Large intestine (tissue), 3 donors: ENCODE results near the gene NPIPA3. TPM values are rescaled to one million over a fixed set of nuclear protein-coding genes. Genes with fewer than 3 reads are reported as not detected.
"Not testable (repeated sequence)": the region's sequence is repeated elsewhere in the genome, so short reads cannot be mapped to it uniquely, and the experiment has no call there.

Experiments
- DNase-seq, 2 donors: peaks; one replicate each; pipeline versions ENCODE4 v3.0.0 to v3.0.0-alpha.2; 2013
- H3K27ac ChIP-seq: one replicate; pipeline ENCODE4 v1.5.1; 2013; ENCODE audit warnings: low read length
- H3K27me3 ChIP-seq: 2 replicates; pipeline ENCODE4 v1.6.1; 2013; ENCODE audit warnings: low read length; ENCODE audit not compliant: control insufficient read depth, insufficient read depth
- H3K36me3 ChIP-seq: 2 replicates; pipeline ENCODE4 v1.6.1; 2013; ENCODE audit warnings: low read length; ENCODE audit not compliant: control insufficient read depth, insufficient read depth
- H3K4me1 ChIP-seq: one replicate; pipeline ENCODE4 v1.6.1; 2013; ENCODE audit warnings: low read length; ENCODE audit not compliant: control insufficient read depth, insufficient read depth
- H3K4me3 ChIP-seq: one replicate; pipeline ENCODE4 v1.5.1; 2013; ENCODE audit warnings: low read length
- H3K9me3 ChIP-seq: one replicate; pipeline ENCODE4 v1.6.1; 2013; ENCODE audit warnings: mild to moderate bottlenecking, low read depth, low read length, moderate library complexity; ENCODE audit not compliant: control insufficient read depth
- WGBS: methylation state at CpG from one replicate; pipeline ENCODE4 v1.1.5; 2013; ENCODE audit warnings: low lambda C conversion rate; ENCODE audit not compliant: insufficient coverage; 5-methylcytosine and 5-hydroxymethylcytosine counted together
- polyA plus RNA-seq: library from polyadenylated mRNA; unstranded; fragments of 120-200 nt; gene quantifications from one replicate; pipeline ENCODE4 v1.2.1, GENCODE V29; 2013

Gene NPIPA3
- polyA plus RNA-seq, 1 donor = 1.1 TPM

- not testable (repeated sequence) for DNase-seq, H3K4me1 ChIP-seq, H3K27me3 ChIP-seq, H3K27ac ChIP-seq, H3K9me3 ChIP-seq, H3K36me3 ChIP-seq, H3K4me3 ChIP-seq
- no CpG with 5 or more reads among the region's 7 CpGs for WGBS
Observed at GRCh38 chr16:14680396-14680795, 22.8 kb upstream of the NPIPA3 start.

- Histone ChIP-seq H3K27ac (no peak overlapping the region), H3K4me1 (no peaks in the 10 kb centered on the region), H3K4me3 (no peak overlapping the region), H3K9me3 (no peaks in the 10 kb centered on the region), H3K27me3 (no peaks in the 10 kb centered on the region), H3K36me3 (no peaks in the 10 kb centered on the region)
- DNase-seq = no peak
- 93% methylated on average over 2 of the region's 4 CpGs for WGBS
Observed at GRCh38 chr16:14681115-14681514, 22.1 kb upstream of the NPIPA3 start.

DNA sequence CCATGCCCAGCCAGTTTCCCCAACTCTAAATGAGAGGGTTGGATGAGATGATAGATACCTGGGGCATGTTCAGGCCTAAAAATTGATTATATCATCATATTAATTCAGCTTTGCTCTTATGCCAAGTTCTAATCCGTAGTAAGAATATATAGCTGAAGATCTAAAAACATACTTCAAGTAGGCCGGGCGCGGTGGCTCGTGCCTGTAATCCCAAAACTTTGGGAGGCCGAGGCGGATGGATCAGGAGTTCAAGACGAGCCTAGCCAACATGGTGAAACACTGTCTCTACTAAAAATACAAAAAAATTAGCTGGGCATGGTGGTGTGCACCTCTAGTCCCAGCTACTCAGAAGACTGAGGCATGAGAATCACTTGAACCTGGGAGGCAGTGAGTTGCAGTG is 21.1 kb upstream of the NPIPA3 start:
- H3K4me3 ChIP-seq = no peak overlapping the region
- H3K36me3 ChIP-seq = no peaks in the 10 kb centered on the region
- 96% methylated on average over 5 of the region's 8 CpGs for WGBS
- H3K27me3 ChIP-seq = no peaks in the 10 kb centered on the region
- DNase-seq = no peak
- no peaks in the 10 kb centered on the region for H3K9me3 ChIP-seq
- H3K27ac ChIP-seq = no peak overlapping the region
- no peaks in the 10 kb centered on the region for H3K4me1 ChIP-seq

- WGBS = 90% methylated on average over 2 of the region's 15 CpGs
- not testable (repeated sequence) for H3K9me3 ChIP-seq, H3K36me3 ChIP-seq, H3K27me3 ChIP-seq, H3K27ac ChIP-seq, H3K4me3 ChIP-seq, H3K4me1 ChIP-seq, DNase-seq
Observed at GRCh38 chr16:14685870-14686793, 17.1 kb upstream of the NPIPA3 start.

DNA sequence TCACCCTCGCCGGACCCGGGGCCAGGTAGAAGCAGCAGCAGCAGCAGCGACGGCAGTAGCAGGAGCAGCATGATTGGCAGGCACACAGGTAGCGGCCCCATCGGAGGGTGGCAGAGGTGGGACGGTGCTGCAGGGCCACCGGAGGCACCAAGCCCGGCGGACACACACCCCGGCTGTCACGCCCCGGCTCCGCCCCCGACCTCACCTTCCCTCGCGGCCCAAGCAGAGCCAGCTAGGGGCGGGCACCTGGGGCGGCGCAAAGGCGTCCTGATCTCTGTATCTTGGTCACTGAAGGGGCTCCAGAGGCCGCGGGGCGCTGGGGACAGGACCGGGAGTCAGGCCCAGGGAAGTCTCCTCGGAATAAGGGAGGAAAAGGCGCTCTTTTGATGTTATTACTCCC is 9.1 kb upstream of the NPIPA3 start, which contains the start of gene PLA2G10:
Gene PLA2G10 (minus strand): TSS at position 180 of the 400 bp plus-strand sequence. CDS start 79 bp downstream, at position 101.
- not testable (repeated sequence) for H3K9me3 ChIP-seq, H3K27ac ChIP-seq, H3K36me3 ChIP-seq, DNase-seq, H3K27me3 ChIP-seq, H3K4me3 ChIP-seq, H3K4me1 ChIP-seq
- no CpG with 5 or more reads among the region's 28 CpGs for WGBS

DNA sequence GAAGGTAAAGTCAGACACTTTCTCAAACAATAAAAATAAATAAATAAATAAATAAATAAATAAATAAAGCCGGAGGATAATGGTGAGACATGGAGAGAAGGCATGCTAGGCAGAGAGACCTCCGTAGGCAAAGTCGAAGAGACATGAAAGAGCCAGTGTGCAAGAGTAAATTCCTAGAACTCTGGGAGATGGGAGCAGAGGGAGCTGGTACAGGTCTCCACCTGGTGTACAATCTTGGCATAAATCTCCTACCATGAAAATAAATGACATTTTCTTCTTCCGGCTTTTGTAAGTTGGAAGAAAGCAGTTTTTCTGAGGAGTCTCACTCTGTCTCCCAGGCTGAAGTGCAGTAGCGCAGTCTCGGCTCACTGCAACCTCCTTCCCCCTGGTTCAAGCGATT is 1.4 kb upstream of the NPIPA3 start:
- DNase-seq, H3K27me3 ChIP-seq, H3K36me3 ChIP-seq, H3K4me3 ChIP-seq, H3K27ac ChIP-seq, H3K9me3 ChIP-seq, H3K4me1 ChIP-seq: not testable (repeated sequence)
- no CpG with 5 or more reads among the region's 7 CpGs for WGBS

DNA sequence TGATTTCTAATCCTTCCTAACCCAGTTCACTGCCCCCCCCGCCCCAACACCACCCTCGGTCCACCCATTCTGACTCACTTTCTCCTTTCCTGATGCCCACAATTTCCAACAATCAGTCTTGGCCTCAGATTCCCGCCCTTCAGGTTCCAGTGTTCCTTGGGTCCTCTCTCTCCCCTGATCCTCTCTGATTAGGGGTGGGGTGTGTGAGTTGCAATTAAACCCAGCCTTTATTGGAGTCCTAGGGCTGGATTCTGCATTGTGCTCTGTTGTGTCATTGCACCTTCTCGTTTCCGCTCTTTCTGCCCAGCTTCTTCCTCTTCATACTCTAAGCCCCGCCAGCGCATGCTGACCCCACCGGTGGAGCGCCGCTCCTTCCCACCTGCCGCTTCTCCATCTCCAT is 539 bp upstream of the NPIPA3 start:
- not testable (repeated sequence) for H3K27ac ChIP-seq, H3K4me3 ChIP-seq, DNase-seq, H3K36me3 ChIP-seq, H3K4me1 ChIP-seq, H3K9me3 ChIP-seq, H3K27me3 ChIP-seq
- no CpG with 5 or more reads among the region's 11 CpGs for WGBS

- not testable (repeated sequence) for H3K27me3 ChIP-seq, H3K36me3 ChIP-seq, H3K27ac ChIP-seq, H3K4me1 ChIP-seq, H3K9me3 ChIP-seq, H3K4me3 ChIP-seq, DNase-seq
- WGBS = no CpG with 5 or more reads among the region's 28 CpGs
Observed at GRCh38 chr16:14733233-14733632, 30.0 kb downstream of the NPIPA3 start.

- not testable (repeated sequence) for H3K27ac ChIP-seq, H3K36me3 ChIP-seq, DNase-seq, H3K9me3 ChIP-seq, H3K4me1 ChIP-seq, H3K27me3 ChIP-seq, H3K4me3 ChIP-seq
- WGBS = no CpG with 5 or more reads among the region's 10 CpGs
Observed at GRCh38 chr16:14740832-14741385, 37.7 kb downstream of the NPIPA3 start.

DNA sequence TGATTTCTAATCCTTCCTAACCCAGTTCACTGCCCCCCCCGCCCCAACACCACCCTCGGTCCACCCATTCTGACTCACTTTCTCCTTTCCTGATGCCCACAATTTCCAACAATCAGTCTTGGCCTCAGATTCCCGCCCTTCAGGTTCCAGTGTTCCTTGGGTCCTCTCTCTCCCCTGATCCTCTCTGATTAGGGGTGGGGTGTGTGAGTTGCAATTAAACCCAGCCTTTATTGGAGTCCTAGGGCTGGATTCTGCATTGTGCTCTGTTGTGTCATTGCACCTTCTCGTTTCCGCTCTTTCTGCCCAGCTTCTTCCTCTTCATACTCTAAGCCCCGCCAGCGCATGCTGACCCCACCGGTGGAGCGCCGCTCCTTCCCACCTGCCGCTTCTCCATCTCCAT is 38.6 kb downstream of the NPIPA3 start:
- no CpG with 5 or more reads among the region's 11 CpGs for WGBS
- not testable (repeated sequence) for H3K4me3 ChIP-seq, H3K9me3 ChIP-seq, H3K4me1 ChIP-seq, H3K27me3 ChIP-seq, DNase-seq, H3K36me3 ChIP-seq, H3K27ac ChIP-seq
